ENCODE measurements around the gene SMIM12. TPM values are rescaled to one million over a fixed set of nuclear protein-coding genes. Genes with fewer than 3 reads are reported as not detected.

The SMIM12 gene
- total RNA-seq, 1 donor from 2014 or later, result 24.6 TPM

GRCh38 chr1:34885405-34886247 is 26.1 kb upstream of the SMIM12 start:
- Mint-ChIP-seq H3K27ac (no peak overlapping the region), H3K4me1 (peaks cover 3% of the 10 kb centered on the region), H3K36me3 (no peaks in the 10 kb centered on the region), H3K27me3 (ENCODE audit: low read depth) (peaks cover 92% of the 10 kb centered on the region), H3K9me3 (no peaks in the 10 kb centered on the region), H3K4me3 (peak overlapping the region; percentile 47)
- no peak for TF ChIP-seq CTCF (IDR thresholded peaks at IDR 0.05; ENCODE audit: unreplicated experiment)
- peak in 1 of 2 experiments; percentile 71 for DNase-seq (ENCODE audit: low spot score in 2 of 2, unreplicated experiment in 2 of 2)

- no peaks in the 10 kb centered on the region for H3K9me3 Mint-ChIP-seq
- H3K27me3 Mint-ChIP-seq (ENCODE audit: low read depth), result peaks cover 92% of the 10 kb centered on the region
- no peaks in the 10 kb centered on the region for H3K36me3 Mint-ChIP-seq
- H3K27ac Mint-ChIP-seq, result no peak overlapping the region
- H3K4me1 Mint-ChIP-seq, result peaks cover 3% of the 10 kb centered on the region
- DNase-seq (ENCODE audit: low spot score in 2 of 2, unreplicated experiment in 2 of 2), result no peak
- H3K4me3 Mint-ChIP-seq, result peak overlapping the region; percentile 40
- TF ChIP-seq CTCF (IDR thresholded peaks at IDR 0.05; ENCODE audit: unreplicated experiment), result no peak
Measured at GRCh38 chr1:34884961-34885360, 25.4 kb upstream of the SMIM12 start.

- peaks cover 92% of the 10 kb centered on the region for H3K27me3 Mint-ChIP-seq (ENCODE audit: low read depth)
- DNase-seq (ENCODE audit: low spot score in 2 of 2, unreplicated experiment in 2 of 2), result no peak
- H3K36me3 Mint-ChIP-seq, result no peaks in the 10 kb centered on the region
- H3K4me3 Mint-ChIP-seq, result no peak overlapping the region
- no peak overlapping the region for H3K27ac Mint-ChIP-seq
- H3K4me1 Mint-ChIP-seq, result peaks cover 3% of the 10 kb centered on the region
- H3K9me3 Mint-ChIP-seq, result no peaks in the 10 kb centered on the region
- no peak for TF ChIP-seq CTCF (IDR thresholded peaks at IDR 0.05; ENCODE audit: unreplicated experiment)
Measured at GRCh38 chr1:34884536-34884935, 25.0 kb upstream of the SMIM12 start.

- H3K27me3 Mint-ChIP-seq (ENCODE audit: low read depth), result peaks cover 95% of the 10 kb centered on the region
Measured at GRCh38 chr1:34879230-34879629, 19.7 kb upstream of the SMIM12 start.

GRCh38 chr1:34876406-34876805 is 16.9 kb upstream of the SMIM12 start:
- no peak for TF ChIP-seq CTCF (IDR thresholded peaks at IDR 0.05; ENCODE audit: unreplicated experiment)
- DNase-seq (ENCODE audit: low spot score in 2 of 2, unreplicated experiment in 2 of 2), result no peak
- no peak overlapping the region for H3K4me3 Mint-ChIP-seq
- no peaks in the 10 kb centered on the region for H3K4me1 Mint-ChIP-seq
- no peaks in the 10 kb centered on the region for H3K9me3 Mint-ChIP-seq
- H3K27me3 Mint-ChIP-seq (ENCODE audit: low read depth), result peaks cover 97% of the 10 kb centered on the region
- no peak overlapping the region for H3K27ac Mint-ChIP-seq
- H3K36me3 Mint-ChIP-seq, result no peaks in the 10 kb centered on the region

More at GRCh38 chr1:34879230-34879629, 19.7 kb upstream of the SMIM12 start:
- Mint-ChIP-seq H3K36me3 (no peaks in the 10 kb centered on the region), H3K4me1 (no peaks in the 10 kb centered on the region), H3K27ac (no peak overlapping the region), H3K9me3 (no peaks in the 10 kb centered on the region), H3K4me3 (no peak overlapping the region)
- no peak for TF ChIP-seq CTCF (IDR thresholded peaks at IDR 0.05; ENCODE audit: unreplicated experiment)
- DNase-seq (ENCODE audit: low spot score in 2 of 2, unreplicated experiment in 2 of 2), result no peak
